Endothelial cell of umbilical vein (primary cell): ENCODE data around the gene POLD3. TPM values are rescaled to one million over a fixed set of nuclear protein-coding genes. Genes with fewer than 3 reads are reported as not detected.

Source experiments
- BruUV-seq: library from RNA; stranded (reverse); fragments of 400-500 nt; replicated peaks from 2 replicates; lab custom pipeline; 2021; lab: Mats Ljungman, UMichigan
- CTCF ChIA-PET: fragments of 300-600, 350-600 bp; sonication (Branson Sonifier 250); formaldehyde crosslinking; loops from one replicate; lab custom pipeline; 2021; ENCODE audit warnings: antibody characterized with exemption, inconsistent platforms; lab: Charles Lee
- POLR2A ChIA-PET: fragments of 300-600, 350-600 bp; sonication (Branson Sonifier 250); formaldehyde crosslinking; loops from one replicate; lab custom pipeline; 2021; ENCODE audit warnings: antibody characterized with exemption, inconsistent platforms; lab: Charles Lee
- DNase-seq: peaks from one replicate; pipeline ENCODE4 v3.0.0-alpha.2; 2011; ENCODE audit warnings: low read depth, low spot score
- FAIRE-seq: peaks from 2 replicates; lab custom pipeline; 2011; peaks lifted over from hg19 to GRCh38; lab: Jason Lieb, UNC
- H2AFZ ChIP-seq: 2 replicates; pipeline ENCODE4 v1.6.0; 2012; ENCODE audit warnings: low read depth, low read length, control low read depth, inconsistent platforms
- H3K27ac ChIP-seq: 2 replicates; pipeline ENCODE4 v1.5.1; 2011; ENCODE audit warnings: low read depth, mild to moderate bottlenecking, control low read depth, low read length, moderate library complexity; ENCODE audit not compliant: insufficient read depth
- H3K27me3 ChIP-seq, 2 experiments: 2 replicates each; pipeline versions ENCODE4 v1.6.0 to v1.6.1; 2011; ENCODE audit warnings: low read length in 2 of 2, mixed read lengths in 1 of 2; ENCODE audit not compliant: control insufficient read depth in 2 of 2, insufficient read depth in 2 of 2
- H3K36me3 ChIP-seq, 2 experiments: 2 replicates in 1 of 2; 3 replicates in 1 of 2; pipeline ENCODE4 v1.5.1; 2011; ENCODE audit warnings: low read length in 2 of 2, mild to moderate bottlenecking in 1 of 2, moderate library complexity in 1 of 2; ENCODE audit not compliant: control insufficient read depth in 2 of 2, insufficient read depth in 2 of 2; ENCODE audit errors: extremely low read depth in 1 of 2
- H3K4me1 ChIP-seq: 3 replicates; pipeline ENCODE4 v1.5.1; 2011; ENCODE audit warnings: mild to moderate bottlenecking, low read length; ENCODE audit not compliant: control insufficient read depth, insufficient read depth; ENCODE audit errors: extremely low read depth
- H3K4me2 ChIP-seq: 2 replicates; pipeline ENCODE4 v1.6.1; 2011; ENCODE audit warnings: low read length, control low read depth, mixed read lengths; ENCODE audit not compliant: insufficient read depth
- H3K4me3 ChIP-seq, 3 experiments: fragments of 200-600 bp in 1 of 3; sonication (generic), shearing (Covaris generic) in 1 of 3; replicated peaks in 1 of 3; 2 replicates each; pipeline ENCODE4 v1.5.1; 2011 to 2016; ENCODE audit warnings: control low read depth in 3 of 3, low read length in 3 of 3, mild to moderate bottlenecking in 2 of 3, inconsistent platforms in 1 of 3, low read depth in 1 of 3, moderate library complexity in 1 of 3; ENCODE audit not compliant: insufficient read depth in 1 of 3
- H3K79me2 ChIP-seq: 2 replicates; pipeline ENCODE4 v1.6.0; 2012; ENCODE audit warnings: low read length, inconsistent platforms; ENCODE audit not compliant: control insufficient read depth, insufficient read depth
- H3K9ac ChIP-seq: replicated peaks from 2 replicates; pipeline ENCODE3; 2011; ENCODE audit warnings: low read length, control low read depth; ENCODE audit not compliant: insufficient read depth; ENCODE audit errors: extremely low read depth
- H3K9me1 ChIP-seq: replicated peaks from 3 replicates; pipeline ENCODE4 v1.6.0; 2011; ENCODE audit warnings: mild to moderate bottlenecking, low read length; ENCODE audit not compliant: control insufficient read depth, insufficient read depth; ENCODE audit errors: extremely low read depth
- H3K9me3 ChIP-seq: replicated peaks from 2 replicates; pipeline ENCODE4 v1.5.1; 2012; ENCODE audit warnings: low read length, inconsistent platforms; ENCODE audit not compliant: control insufficient read depth, insufficient read depth
- H4K20me1 ChIP-seq: replicated peaks from 2 replicates; pipeline ENCODE3; 2011; ENCODE audit warnings: mild to moderate bottlenecking, low read length; ENCODE audit not compliant: control insufficient read depth, insufficient read depth; ENCODE audit errors: extremely low read depth
- CTCF ChIP-seq, 2 donors: IDR thresholded peaks; 1 replicate in 1 of 2; 2 replicates in 1 of 2; pipeline ENCODE4 v1.5.1; 2011; ENCODE audit warnings: low read length in 2 of 2, mild to moderate bottlenecking in 2 of 2, moderate library complexity in 2 of 2, control low read depth in 1 of 2, inconsistent platforms in 1 of 2, low read depth in 1 of 2; ENCODE audit not compliant: insufficient read depth in 1 of 2; ENCODE audit errors: extremely low read depth in 1 of 2
- EZH2 ChIP-seq: IDR thresholded peaks from 2 replicates; pipeline ENCODE4 v1.6.1; 2012; ENCODE audit warnings: borderline replicate concordance, low read depth, mild to moderate bottlenecking, moderate library complexity, low read length, inconsistent platforms; ENCODE audit not compliant: severe bottlenecking
- FOS ChIP-seq: IDR thresholded peaks from 2 replicates; pipeline ENCODE4 v1.6.1; 2011; ENCODE audit warnings: mild to moderate bottlenecking, low read length, moderate library complexity, borderline replicate concordance; ENCODE audit not compliant: insufficient read depth
- GATA2 ChIP-seq: IDR thresholded peaks from 2 replicates; pipeline ENCODE4 v1.7.0; 2011; ENCODE audit warnings: low read depth, mild to moderate bottlenecking, moderate library complexity, mixed read lengths, low read length; ENCODE audit not compliant: insufficient read length, insufficient read depth
- JUN ChIP-seq: IDR thresholded peaks from 2 replicates; pipeline ENCODE4 v1.6.1; 2011; ENCODE audit warnings: borderline replicate concordance, low read depth; ENCODE audit not compliant: insufficient read length, insufficient read depth
- MAX ChIP-seq: IDR thresholded peaks from 2 replicates; pipeline ENCODE4 v1.6.1; 2011; ENCODE audit not compliant: insufficient read depth, insufficient read length
- MYC ChIP-seq: IDR thresholded peaks from one replicate; pipeline ENCODE4 v1.6.1; 2011; ENCODE audit warnings: mild to moderate bottlenecking, low read depth, low read length
- POLR2A ChIP-seq: IDR thresholded peaks from 2 replicates; pipeline ENCODE4 v1.6.1; 2012; ENCODE audit warnings: low read depth, mild to moderate bottlenecking, control low read depth, low read length
- POLR2AphosphoS5 ChIP-seq: IDR thresholded peaks from 2 replicates; pipeline ENCODE4 v1.6.1; 2012; ENCODE audit warnings: low read depth, mild to moderate bottlenecking, control low read depth, low read length, moderate library complexity; ENCODE audit not compliant: insufficient read depth
- dilution Hi-C: fragments of 300-500 bp; cut with MboI; formaldehyde crosslinking; loops from one replicate; pipeline ENCODE4 v1.15.0; 2019; ENCODE audit warnings: low sequenced_read_pairs; ENCODE audit not compliant: extremely low pct_ligation_motif_present
- intact Hi-C: fragments of 100-400 bp; cut with micrococcal nuclease; formaldehyde crosslinking; loops from one replicate; pipeline ENCODE4 v1.10.0; 2022
- polyA plus RNA-seq, 4 experiments: library from polyadenylated mRNA; depleted of rRNA in 3 of 4; stranded (reverse) in 3 of 4; unstranded in 1 of 4; fragments of >200 nt; gene quantifications; 2 replicates each; pipeline versions ENCODE4 v1.2.1 to v1.2.3, GENCODE V29; 2011 to 2012; ENCODE audit warnings: missing spikeins in 1 of 4
- total RNA-seq: library from RNA; stranded (reverse); gene quantifications from 2 replicates; pipeline ENCODE4 v1.2.3, GENCODE V29; 2021

POLD3 gene
- total and polyA plus RNA-seq, 2 donors (not counting 3 experiments of a cell fraction or from before 2014, with no cell fraction given), result 8.9 to 25.2 TPM

- TF ChIP-seq JUN (no peak), CTCF (IDR thresholded peaks at IDR 0.05; ENCODE audit: extremely low read depth in 1 of 2, insufficient read depth in 1 of 2, low read depth in 1 of 2, low read length in 2 of 2) (no peak), GATA2 (no peak), MYC (no peak), POLR2AphosphoS5 (no peak), EZH2 (no peak), MAX (no peak), POLR2A (no peak), FOS (no peak)
- intact Hi-C loops (no loop called here), dilution Hi-C loops (no loop called here)
- Histone ChIP-seq H3K9ac (no peak overlapping the region), H3K9me1 (no peaks in the 10 kb centered on the region), H3K9me3 (no peaks in the 10 kb centered on the region), H3K27ac (no peak overlapping the region), H3K36me3 (peaks cover 5 to 8% of the 10 kb centered on the region in 2 experiments), H2AFZ (no peak overlapping the region), H3K4me3 (no peak overlapping the region), H3K4me2 (no peak overlapping the region), H3K4me1 (no peaks in the 10 kb centered on the region), H3K27me3 (no peaks in the 10 kb centered on the region), H3K79me2 (no peaks in the 10 kb centered on the region), H4K20me1 (no peaks in the 10 kb centered on the region)
- POLR2A ChIA-PET, result no interaction called here
- FAIRE-seq, result no peak
- CTCF ChIA-PET, result interaction anchor here (0.7 to 4.3 kb wide), 13 partner anchors 9 to 155 kb away, joined by 3 to 39 read pairs (median 3); partner anchors contain the start of gene POLD3
- no peak for DNase-seq
- BruUV-seq, result no TSS peak
Observed at GRCh38 chr11:74608431-74608830, 16.0 kb downstream of the POLD3 start.
